ENCODE results near the gene AIM2.
"Not testable (repeated sequence)": the region's sequence is repeated elsewhere in the genome, so short reads cannot be mapped to it uniquely, and the experiment has no call there.

AIM2 gene

GRCh38 chr1:159076438-159077119, at the start of gene AIM2:
Gene AIM2 (minus strand): TSS chr1:159076766. CDS start chr1:159073499, 3,267 bp downstream.
- no peak for DNase-seq (ENCODE audit: low read depth, low spot score)

GRCh38 chr1:159123587-159123986, 47.0 kb upstream of the AIM2 start:
- no peak for DNase-seq (ENCODE audit: low read depth, low spot score)

- no peak for DNase-seq (ENCODE audit: low read depth, low spot score)
Measured at GRCh38 chr1:159122005-159122621, 45.5 kb upstream of the AIM2 start.

- DNase-seq (ENCODE audit: low read depth, low spot score): no peak
Measured at GRCh38 chr1:159121526-159121925, 45.0 kb upstream of the AIM2 start.

GRCh38 chr1:159120317-159120716, 43.8 kb upstream of the AIM2 start:
- no peak for DNase-seq (ENCODE audit: low read depth, low spot score)

- no peak for DNase-seq (ENCODE audit: low read depth, low spot score)
Measured at GRCh38 chr1:159113596-159114433, 37.2 kb upstream of the AIM2 start.

- DNase-seq (ENCODE audit: low read depth, low spot score): not testable (repeated sequence)
Measured at GRCh38 chr1:159103021-159103420, 26.5 kb upstream of the AIM2 start.

- no peak for DNase-seq (ENCODE audit: low read depth, low spot score)
Measured at GRCh38 chr1:159100589-159100988, 24.0 kb upstream of the AIM2 start.

GRCh38 chr1:159098596-159098995, 22.0 kb upstream of the AIM2 start:
- DNase-seq (ENCODE audit: low read depth, low spot score): no peak

GRCh38 chr1:159092036-159092760, 15.6 kb upstream of the AIM2 start:
- no peak for DNase-seq (ENCODE audit: low read depth, low spot score)

GRCh38 chr1:159091607-159092031, 15.1 kb upstream of the AIM2 start:
- DNase-seq (ENCODE audit: low read depth, low spot score): no peak

- DNase-seq (ENCODE audit: low read depth, low spot score): no peak
Measured at GRCh38 chr1:159091180-159091560, 14.6 kb upstream of the AIM2 start.

GRCh38 chr1:159090286-159091179, 14.0 kb upstream of the AIM2 start:
- DNase-seq (ENCODE audit: low read depth, low spot score): no peak

- DNase-seq (ENCODE audit: low read depth, low spot score): no peak
Measured at GRCh38 chr1:159089184-159089791, 12.7 kb upstream of the AIM2 start.

GRCh38 chr1:159088546-159089183, 12.1 kb upstream of the AIM2 start:
- no peak for DNase-seq (ENCODE audit: low read depth, low spot score)

- DNase-seq (ENCODE audit: low read depth, low spot score): no peak
Measured at GRCh38 chr1:159088050-159088449, 11.5 kb upstream of the AIM2 start.

- no peak for DNase-seq (ENCODE audit: low read depth, low spot score)
Measured at GRCh38 chr1:159084867-159085266, 8.3 kb upstream of the AIM2 start.

GRCh38 chr1:159084152-159084551, 7.6 kb upstream of the AIM2 start:
- DNase-seq (ENCODE audit: low read depth, low spot score): no peak

GRCh38 chr1:159083013-159083412, 6.4 kb upstream of the AIM2 start:
- DNase-seq (ENCODE audit: low read depth, low spot score): no peak

- no peak for DNase-seq (ENCODE audit: low read depth, low spot score)
Measured at GRCh38 chr1:159081626-159082025, 5.1 kb upstream of the AIM2 start.
